Activated T-helper 1 cell treated with Interleukin-2 at 50 U/mL for 16 hours (primary cell): ENCODE data around the gene SLC16A4.

Experiments
- DNase-seq: peaks from one replicate; pipeline ENCODE4 v3.0.0-alpha.2; 2020; ENCODE audit warnings: low read depth

Gene SLC16A4

GRCh38 chr1:110326826-110327225, 64.0 kb downstream of the SLC16A4 start:
- DNase-seq: no peak

- no peak for DNase-seq
Observed at GRCh38 chr1:110324667-110325066, 66.2 kb downstream of the SLC16A4 start.

- DNase-seq: no peak
Observed at GRCh38 chr1:110321846-110322245, 69.0 kb downstream of the SLC16A4 start.

- DNase-seq: no peak
Observed at GRCh38 chr1:110321045-110321444, 69.8 kb downstream of the SLC16A4 start.

GRCh38 chr1:110320168-110320518, 70.7 kb downstream of the SLC16A4 start:
- DNase-seq: no peak

- no peak for DNase-seq
Observed at GRCh38 chr1:110319332-110320167, 71.3 kb downstream of the SLC16A4 start.

- DNase-seq: no peak
Observed at GRCh38 chr1:110318046-110318445, 72.8 kb downstream of the SLC16A4 start.

GRCh38 chr1:110316735-110317134, 74.1 kb downstream of the SLC16A4 start:
- no peak for DNase-seq
